IMR-90 (cell line): ENCODE measurements around the gene CNTLN. TPM values are rescaled to one million over a fixed set of nuclear protein-coding genes. Genes with fewer than 3 reads are reported as not detected.

Experiments
- ATAC-seq: fragments of 200-7000 bp; cut with Tn5 transposase; 2 replicates; pipeline ENCODE4 v1.9.1; 2020; ENCODE audit warnings: low read depth, mild to moderate bottlenecking, moderate library complexity
- BruUV-seq: library from RNA; stranded (reverse); fragments of 400-500 nt; replicated peaks from 2 replicates; lab custom pipeline; 2021; lab: Mats Ljungman, UMichigan
- CTCF ChIA-PET: fragments of 300-600 bp; formaldehyde crosslinking; extraction: SDS; loops from one replicate; lab custom pipeline; 2021; ENCODE audit warnings: antibody characterized with exemption; lab: Yijun Ruan, JAX
- POLR2A ChIA-PET: fragments of 300-600 bp; sonication (Branson Sonifier 250); formaldehyde crosslinking; loops from one replicate; lab custom pipeline; 2022; ENCODE audit warnings: antibody characterized with exemption; ENCODE audit not compliant: unreplicated experiment; lab: Charles Lee
- DNase-seq: peaks from one replicate; pipeline ENCODE4 v3.0.0; 2013
- H2AFZ ChIP-seq: replicated peaks from 2 replicates; pipeline ENCODE3; 2013; ENCODE audit warnings: low read length, mild to moderate bottlenecking; ENCODE audit not compliant: poor library complexity
- H2AK5ac ChIP-seq: 2 replicates; pipeline ENCODE4 v1.6.1; 2013; ENCODE audit warnings: low read depth, low read length, inconsistent platforms
- H2AK9ac ChIP-seq: replicated peaks from 2 replicates; pipeline ENCODE3; 2013; ENCODE audit warnings: mild to moderate bottlenecking, low read depth, low read length, moderate library complexity; ENCODE audit not compliant: poor library complexity
- H2BK120ac ChIP-seq: 2 replicates; pipeline ENCODE4 v1.6.1; 2013; ENCODE audit warnings: low read depth, low read length, inconsistent platforms
- H2BK15ac ChIP-seq: 3 replicates; pipeline ENCODE4 v1.6.1; 2013; ENCODE audit warnings: low read depth, low read length, inconsistent platforms
- H2BK20ac ChIP-seq: 2 replicates; pipeline ENCODE4 v1.6.1; 2013; ENCODE audit warnings: low read depth, mild to moderate bottlenecking, inconsistent platforms, low read length, moderate library complexity
- H2BK5ac ChIP-seq: 2 replicates; pipeline ENCODE4 v1.6.1; 2013; ENCODE audit warnings: mild to moderate bottlenecking, low read depth, low read length, inconsistent platforms; ENCODE audit not compliant: poor library complexity, severe bottlenecking
- H3K14ac ChIP-seq: replicated peaks from 2 replicates; pipeline ENCODE4 v1.6.1; 2013; ENCODE audit warnings: low read depth, low read length, inconsistent platforms
- H3K18ac ChIP-seq: 2 replicates; pipeline ENCODE4 v1.6.1; 2013; ENCODE audit warnings: low read depth, low read length, control low read depth
- H3K23ac ChIP-seq: 2 replicates; pipeline ENCODE4 v1.6.1; 2013; ENCODE audit warnings: low read depth, low read length, inconsistent platforms
- H3K27ac ChIP-seq: 2 replicates; pipeline ENCODE4 v1.5.1; 2013; ENCODE audit warnings: mild to moderate bottlenecking, control low read depth, low read length; ENCODE audit not compliant: insufficient read depth
- H3K27me3 ChIP-seq: 2 replicates; pipeline ENCODE4 v1.6.1; 2013; ENCODE audit warnings: low read length; ENCODE audit not compliant: control insufficient read depth, insufficient read depth
- H3K36me3 ChIP-seq: 2 replicates; pipeline ENCODE4 v1.6.1; 2013; ENCODE audit warnings: low read length, mixed read lengths; ENCODE audit not compliant: control insufficient read depth, insufficient read depth
- H3K4ac ChIP-seq: 2 replicates; pipeline ENCODE4 v1.6.1; 2013; ENCODE audit warnings: low read depth, low read length, inconsistent platforms
- H3K4me1 ChIP-seq: 2 replicates; pipeline ENCODE4 v1.6.1; 2013; ENCODE audit warnings: low read length, mixed read lengths; ENCODE audit not compliant: control insufficient read depth, insufficient read depth
- H3K4me2 ChIP-seq: 2 replicates; pipeline ENCODE4 v1.6.1; 2013; ENCODE audit warnings: low read depth, mild to moderate bottlenecking, control low read depth, low read length, moderate library complexity
- H3K4me3 ChIP-seq: 2 replicates; pipeline ENCODE4 v1.5.1; 2013; ENCODE audit warnings: low read depth, mild to moderate bottlenecking, control low read depth, low read length, moderate library complexity; ENCODE audit not compliant: insufficient read depth
- H3K56ac ChIP-seq: 2 replicates; pipeline ENCODE4 v1.6.1; 2013; ENCODE audit warnings: low read length, inconsistent platforms; ENCODE audit not compliant: insufficient read depth; ENCODE audit errors: extremely low read depth
- H3K79me1 ChIP-seq, 2 experiments: 2 replicates each; pipeline ENCODE4 v1.6.1; 2013; ENCODE audit warnings: low read length in 2 of 2, inconsistent platforms in 1 of 2, low read depth in 1 of 2
- H3K9ac ChIP-seq: 2 replicates; pipeline ENCODE4 v1.6.1; 2013; ENCODE audit warnings: low read depth, low read length, control low read depth
- H3K9me1 ChIP-seq: 2 replicates; pipeline ENCODE4 v1.6.1; 2013; ENCODE audit warnings: low read length, inconsistent platforms; ENCODE audit not compliant: insufficient read depth
- H3K9me3 ChIP-seq: 2 replicates; pipeline ENCODE4 v1.6.1; 2013; ENCODE audit warnings: low read length; ENCODE audit not compliant: control insufficient read depth, insufficient read depth
- H4K20me1 ChIP-seq: 2 replicates; pipeline ENCODE4 v1.6.1; 2013; ENCODE audit warnings: low read length, inconsistent platforms; ENCODE audit not compliant: insufficient read depth
- H4K5ac ChIP-seq: 2 replicates; pipeline ENCODE4 v1.6.1; 2013; ENCODE audit warnings: mild to moderate bottlenecking, low read depth, low read length, control low read depth
- H4K8ac ChIP-seq, 2 experiments: 2 replicates each; pipeline ENCODE4 v1.6.1; 2013; ENCODE audit warnings: low read depth in 2 of 2, low read length in 2 of 2, control low read depth in 1 of 2, inconsistent platforms in 1 of 2
- H4K91ac ChIP-seq: 2 replicates; pipeline ENCODE4 v1.6.1; 2013; ENCODE audit warnings: low read depth, low read length, inconsistent platforms; ENCODE audit not compliant: insufficient read depth
- CEBPB ChIP-seq: IDR thresholded peaks from 2 replicates; pipeline ENCODE4 v1.6.1; 2012; ENCODE audit warnings: low read depth, low read length, improper control_type of control experiment
- MAFK ChIP-seq: IDR thresholded peaks from 2 replicates; pipeline ENCODE4 v1.6.1; 2012; ENCODE audit warnings: low read depth, low read length, improper control_type of control experiment
- MXI1 ChIP-seq: IDR thresholded peaks from 2 replicates; pipeline ENCODE4 v1.6.1; 2012; ENCODE audit warnings: low read depth, mild to moderate bottlenecking, low read length, moderate library complexity, borderline replicate concordance
- NFE2L2 ChIP-seq: fragments of 150-350 bp; IDR thresholded peaks from 2 replicates; pipeline ENCODE4 v1.6.1; 2016; ENCODE audit warnings: low read depth, mild to moderate bottlenecking, low read length
- POLR2A ChIP-seq: IDR thresholded peaks from 2 replicates; pipeline ENCODE4 v1.6.1; 2012; ENCODE audit warnings: mild to moderate bottlenecking, low read depth, low read length
- RAD21 ChIP-seq: IDR thresholded peaks from 2 replicates; pipeline ENCODE4 v1.6.1; 2012; ENCODE audit warnings: low read length, improper control_type of control experiment
- RCOR1 ChIP-seq: IDR thresholded peaks from 2 replicates; pipeline ENCODE4 v1.6.1; 2012; ENCODE audit warnings: mild to moderate bottlenecking, low read length, improper control_type of control experiment; ENCODE audit not compliant: insufficient replicate concordance
- SMC3 ChIP-seq: fragments of 150-350 bp; IDR thresholded peaks from 2 replicates; pipeline ENCODE4 v1.6.1; 2016; ENCODE audit warnings: low read depth, mild to moderate bottlenecking, antibody characterized with exemption, low read length, moderate library complexity
- WGBS, 2 experiments: methylation state at CpG; one replicate each; pipeline versions ENCODE4 v1.1.5 to v1.1.7; 2013; ENCODE audit warnings: missing lambda C conversion rate in 2 of 2; ENCODE audit not compliant: insufficient read length in 1 of 2; ENCODE audit errors: extremely low coverage in 2 of 2; 5-methylcytosine and 5-hydroxymethylcytosine counted together
- dilution Hi-C: fragments of 300-500 bp; cut with HindIII; formaldehyde crosslinking; loops from one replicate; pipeline ENCODE4 v1.14.3; 2018; ENCODE audit warnings: low sequenced_read_pairs; ENCODE audit not compliant: unreplicated experiment
- in situ Hi-C: fragments of 300-500 bp; cut with MboI; formaldehyde crosslinking; loops from 3 replicates; pipeline ENCODE4 v1.14.3; 2019; ENCODE audit warnings: low sequenced_read_pairs, inconsistent platforms, mixed read lengths
- intact Hi-C: fragments of 100-400 bp; cut with micrococcal nuclease; formaldehyde crosslinking; loops from 2 replicates; pipeline ENCODE4 v1.10.0; 2022
- polyA plus RNA-seq, 3 experiments: library from polyadenylated mRNA; depleted of rRNA; stranded (reverse); fragments of >200 nt; gene quantifications; 2 replicates each; pipeline ENCODE4 v1.2.3, GENCODE V29; 2012; ENCODE audit warnings: low replicate concordance in 1 of 3
- total RNA-seq: library from RNA; depleted of rRNA; stranded (reverse); fragments of >200 nt; gene quantifications from 2 replicates; pipeline ENCODE4 v1.2.3, GENCODE V29; 2012
- TF ChIP-seq, protein P1 (sequence below): fragments of 150-350 bp; IDR thresholded peaks from 2 replicates; pipeline ENCODE4 v1.6.1; 2017; ENCODE audit warnings: mild to moderate bottlenecking, antibody characterized with exemption, low read length, low read depth
- TF ChIP-seq, protein P2 (sequence below): conservative IDR thresholded peaks from 2 replicates; pipeline ENCODE4 v1.5.1; 2012; ENCODE audit warnings: mild to moderate bottlenecking, low read depth, low read length, improper control_type of control experiment
- TF ChIP-seq, protein P3 (sequence below): fragments of 150-350 bp; IDR thresholded peaks from 2 replicates; pipeline ENCODE4 v1.6.1; 2016; ENCODE audit warnings: low read depth, mild to moderate bottlenecking, low read length, moderate library complexity, borderline replicate concordance

CNTLN gene
- total and polyA plus RNA-seq, 2 of the 4 experiments (the other 2 are of a cell fraction), result 3.8 to 5.9 TPM

DNA sequence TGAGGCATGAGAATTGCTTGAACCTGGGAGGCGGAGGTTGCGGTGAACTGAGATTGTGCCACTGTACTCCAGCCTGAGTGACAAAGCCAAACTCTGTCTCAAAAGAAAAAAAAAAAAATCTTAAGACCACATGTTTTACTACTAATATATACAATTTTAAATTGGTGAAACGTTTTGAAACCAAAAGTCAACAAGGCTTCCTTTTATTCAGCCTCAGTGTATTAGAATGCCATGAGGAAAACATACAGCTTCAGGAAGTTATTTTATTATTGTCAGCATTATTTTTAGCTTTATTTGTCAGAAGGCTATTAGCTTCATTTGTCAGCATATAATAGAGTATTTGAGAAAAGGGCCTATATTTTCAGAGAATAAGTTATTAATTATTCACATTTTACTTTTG, 280.1 kb downstream of the CNTLN start:
- TF ChIP-seq SMC3, result no peak
- TF ChIP-seq RAD21, result no peak
- TF ChIP-seq, protein P1, sequence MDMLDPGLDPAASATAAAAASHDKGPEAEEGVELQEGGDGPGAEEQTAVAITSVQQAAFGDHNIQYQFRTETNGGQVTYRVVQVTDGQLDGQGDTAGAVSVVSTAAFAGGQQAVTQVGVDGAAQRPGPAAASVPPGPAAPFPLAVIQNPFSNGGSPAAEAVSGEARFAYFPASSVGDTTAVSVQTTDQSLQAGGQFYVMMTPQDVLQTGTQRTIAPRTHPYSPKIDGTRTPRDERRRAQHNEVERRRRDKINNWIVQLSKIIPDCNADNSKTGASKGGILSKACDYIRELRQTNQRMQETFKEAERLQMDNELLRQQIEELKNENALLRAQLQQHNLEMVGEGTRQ, result no peak
- TF ChIP-seq, protein P2, sequence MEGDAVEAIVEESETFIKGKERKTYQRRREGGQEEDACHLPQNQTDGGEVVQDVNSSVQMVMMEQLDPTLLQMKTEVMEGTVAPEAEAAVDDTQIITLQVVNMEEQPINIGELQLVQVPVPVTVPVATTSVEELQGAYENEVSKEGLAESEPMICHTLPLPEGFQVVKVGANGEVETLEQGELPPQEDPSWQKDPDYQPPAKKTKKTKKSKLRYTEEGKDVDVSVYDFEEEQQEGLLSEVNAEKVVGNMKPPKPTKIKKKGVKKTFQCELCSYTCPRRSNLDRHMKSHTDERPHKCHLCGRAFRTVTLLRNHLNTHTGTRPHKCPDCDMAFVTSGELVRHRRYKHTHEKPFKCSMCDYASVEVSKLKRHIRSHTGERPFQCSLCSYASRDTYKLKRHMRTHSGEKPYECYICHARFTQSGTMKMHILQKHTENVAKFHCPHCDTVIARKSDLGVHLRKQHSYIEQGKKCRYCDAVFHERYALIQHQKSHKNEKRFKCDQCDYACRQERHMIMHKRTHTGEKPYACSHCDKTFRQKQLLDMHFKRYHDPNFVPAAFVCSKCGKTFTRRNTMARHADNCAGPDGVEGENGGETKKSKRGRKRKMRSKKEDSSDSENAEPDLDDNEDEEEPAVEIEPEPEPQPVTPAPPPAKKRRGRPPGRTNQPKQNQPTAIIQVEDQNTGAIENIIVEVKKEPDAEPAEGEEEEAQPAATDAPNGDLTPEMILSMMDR, result no peak
- TF ChIP-seq NFE2L2, result no peak
- no peak for TF ChIP-seq CEBPB
- TF ChIP-seq RCOR1, result no peak
- no peak for TF ChIP-seq MXI1
- TF ChIP-seq MAFK, result no peak
- TF ChIP-seq, protein P3, sequence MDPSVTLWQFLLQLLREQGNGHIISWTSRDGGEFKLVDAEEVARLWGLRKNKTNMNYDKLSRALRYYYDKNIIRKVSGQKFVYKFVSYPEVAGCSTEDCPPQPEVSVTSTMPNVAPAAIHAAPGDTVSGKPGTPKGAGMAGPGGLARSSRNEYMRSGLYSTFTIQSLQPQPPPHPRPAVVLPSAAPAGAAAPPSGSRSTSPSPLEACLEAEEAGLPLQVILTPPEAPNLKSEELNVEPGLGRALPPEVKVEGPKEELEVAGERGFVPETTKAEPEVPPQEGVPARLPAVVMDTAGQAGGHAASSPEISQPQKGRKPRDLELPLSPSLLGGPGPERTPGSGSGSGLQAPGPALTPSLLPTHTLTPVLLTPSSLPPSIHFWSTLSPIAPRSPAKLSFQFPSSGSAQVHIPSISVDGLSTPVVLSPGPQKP, result no peak
- no peak for TF ChIP-seq POLR2A
- POLR2A ChIA-PET, result no interaction called here
- no peak overlapping the region for H2AK9ac ChIP-seq
- no peaks in the 10 kb centered on the region for H3K27me3 ChIP-seq
- dilution Hi-C loops, result no loop called here
- H3K23ac ChIP-seq, result no peak overlapping the region
- H3K4me3 ChIP-seq, result no peak overlapping the region
- H3K27ac ChIP-seq, result no peak overlapping the region
- H3K36me3 ChIP-seq, result peaks cover 3% of the 10 kb centered on the region
- no peak overlapping the region for H3K56ac ChIP-seq
- H3K9me1 ChIP-seq, result no peaks in the 10 kb centered on the region; the same call in 1 of the 2 replicates
- no peak overlapping the region for H4K5ac ChIP-seq
- CTCF ChIA-PET, result no interaction called here
- no peaks in the 10 kb centered on the region for H4K20me1 ChIP-seq
- no peak overlapping the region for H2BK120ac ChIP-seq
- no peak for DNase-seq
- no peaks in the 10 kb centered on the region for H3K79me1 ChIP-seq
- intact Hi-C loops, result no loop called here
- no peak overlapping the region for H2BK15ac ChIP-seq
- no peak overlapping the region for H3K18ac ChIP-seq
- no peak overlapping the region for H2BK5ac ChIP-seq
- no peak overlapping the region for H2AFZ ChIP-seq
- H2BK20ac ChIP-seq, result no peak overlapping the region
- in situ Hi-C loops, result no loop called here
- no peak overlapping the region for H4K91ac ChIP-seq
- no peak overlapping the region for H3K4ac ChIP-seq
- no peaks in the 10 kb centered on the region for H3K4me1 ChIP-seq
- H3K14ac ChIP-seq, result no peak overlapping the region
- H3K4me2 ChIP-seq, result no peak overlapping the region
- no peak for ATAC-seq
- peaks cover 3% of the 10 kb centered on the region; the same call in 1 of the 2 replicates for H3K9me3 ChIP-seq
- no peak overlapping the region for H3K9ac ChIP-seq
- no peak overlapping the region for H2AK5ac ChIP-seq
- BruUV-seq, result no TSS peak
- no CpG with 5 or more reads among the region's 3 CpGs for WGBS, 2 experiments
- H4K8ac ChIP-seq, result no peak overlapping the region
